SK-N-MC (cell line): Measurements from ENCODE around the gene POLR2C.

Experiments
- DNase-seq: peaks from one replicate; pipeline ENCODE4 v3.0.0-alpha.2; 2011; ENCODE audit warnings: low read depth, low spot score
- H3K27ac ChIP-seq: fragments of 200-600 bp; sonication (generic); 2 replicates; pipeline ENCODE4 v1.5.1; 2016; ENCODE audit warnings: mixed run types
- H3K36me3 ChIP-seq: fragments of 200-600 bp; sonication (generic); 2 replicates; pipeline ENCODE4 v1.6.1; 2017; ENCODE audit warnings: antibody characterized with exemption, low read length, mixed read lengths; ENCODE audit not compliant: insufficient read depth
- H3K4me3 ChIP-seq: fragments of 200-600 bp; sonication (generic); 2 replicates; pipeline ENCODE4 v1.5.1; 2016
- H3K9ac ChIP-seq: fragments of 200-600 bp; sonication (generic); 2 replicates; pipeline ENCODE4 v1.8.0; 2017; ENCODE audit warnings: mixed run types, mixed read lengths; ENCODE audit not compliant: insufficient read length
- H3K9me3 ChIP-seq: fragments of 200-600 bp; sonication (generic); 2 replicates; pipeline ENCODE4 v1.6.1; 2017; ENCODE audit warnings: low read depth, mild to moderate bottlenecking, antibody characterized with exemption, low read length, moderate library complexity, mixed read lengths
- EZH2 ChIP-seq: fragments of 200-600 bp; sonication (generic); IDR thresholded peaks from one replicate; pipeline ENCODE4 v1.6.1; 2017; ENCODE audit warnings: antibody characterized with exemption
- FOXP2 ChIP-seq: optimal IDR thresholded peaks from 2 replicates; pipeline ENCODE3; 2011; ENCODE audit warnings: mild to moderate bottlenecking, moderate library complexity; ENCODE audit not compliant: insufficient read depth; ENCODE audit errors: extremely low read length, control extremely low read depth
- POLR2AphosphoS5 ChIP-seq: IDR thresholded peaks from 2 replicates; pipeline ENCODE4 v1.6.1; 2012; ENCODE audit warnings: mild to moderate bottlenecking, low read depth, low read length, borderline replicate concordance

POLR2C gene

DNA sequence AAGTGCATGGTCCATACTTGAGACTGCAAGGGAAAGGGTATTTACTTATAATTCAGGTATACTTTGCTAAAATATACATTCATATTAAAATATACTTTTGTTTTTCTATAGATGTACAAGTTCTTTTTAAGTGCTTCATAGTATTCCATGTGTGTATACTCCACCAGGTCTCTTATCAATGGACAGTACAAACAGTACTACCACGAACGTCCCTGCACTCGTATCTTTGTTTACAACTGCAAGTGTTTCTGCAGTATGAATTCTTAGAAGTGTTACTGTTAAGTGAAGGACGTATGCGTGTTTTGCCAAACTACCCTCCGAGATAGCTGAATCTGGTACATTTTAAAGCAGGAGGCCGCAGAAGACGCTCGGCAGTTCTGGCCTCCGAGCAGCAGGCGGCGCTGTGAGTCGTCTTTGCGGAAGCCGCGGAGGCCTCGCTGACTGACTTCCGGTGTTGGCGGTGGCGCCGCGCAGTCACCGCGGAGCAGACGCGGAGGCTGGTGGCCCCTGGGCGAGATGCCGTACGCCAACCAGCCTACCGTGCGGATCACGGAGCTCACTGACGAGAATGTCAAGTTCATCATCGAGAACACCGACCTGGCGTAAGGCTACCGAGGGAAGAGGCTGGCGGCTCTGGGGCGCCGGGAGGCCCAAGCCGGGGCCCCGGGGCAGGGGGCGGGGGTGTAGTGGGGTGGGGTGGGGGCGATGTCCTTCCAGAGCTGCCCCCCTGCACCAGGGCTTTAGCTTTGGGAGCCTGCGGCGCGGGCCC lies at the start of gene POLR2C:
TSS of gene POLR2C (plus strand) at position 471 of the 769 bp plus-strand sequence. CDS start at position 517, 46 bp downstream.
- no peaks in the 10 kb centered on the region for H3K9me3 ChIP-seq
- H3K27ac ChIP-seq = no peak within 1 kb of the TSS
- peaks cover 24% of the 10 kb centered on the region for H3K36me3 ChIP-seq
- DNase-seq = no peak
- TF ChIP-seq FOXP2 (no peak), POLR2AphosphoS5 (peak; percentile 90)
- peak within 1 kb of the TSS; percentile 79 for H3K4me3 ChIP-seq
- H3K9ac ChIP-seq = peak within 1 kb of the TSS; percentile 80

DNA sequence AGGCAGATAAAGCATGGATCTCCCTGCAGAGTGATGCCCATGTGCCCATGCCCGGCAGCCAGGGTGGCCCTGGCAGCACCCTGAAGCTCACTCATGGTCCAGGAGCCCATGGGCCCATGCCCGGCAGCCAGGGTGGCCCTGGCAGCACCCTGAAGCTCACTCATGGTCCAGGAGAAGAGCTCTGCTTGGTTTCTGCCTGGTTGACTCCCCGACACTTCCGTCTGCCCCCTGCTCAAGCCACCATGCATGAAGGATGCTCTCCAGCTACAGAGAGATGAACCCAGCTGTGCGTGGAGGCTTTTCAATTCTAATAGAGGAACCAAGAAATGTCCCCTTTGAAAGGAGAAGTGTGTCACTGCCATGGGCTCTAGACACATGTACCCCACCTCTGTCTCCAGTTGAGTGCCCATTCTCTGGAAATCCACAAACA lies 49.2 kb upstream of the POLR2C start:
- Histone ChIP-seq H3K4me3 (no peak overlapping the region), H3K9me3 (no peaks in the 10 kb centered on the region), H3K36me3 (no peaks in the 10 kb centered on the region), H3K27ac (no peak overlapping the region), H3K9ac (no peak overlapping the region)
- TF ChIP-seq POLR2AphosphoS5 (no peak), EZH2 (no peak), FOXP2 (no peak)
- DNase-seq = no peak

DNA sequence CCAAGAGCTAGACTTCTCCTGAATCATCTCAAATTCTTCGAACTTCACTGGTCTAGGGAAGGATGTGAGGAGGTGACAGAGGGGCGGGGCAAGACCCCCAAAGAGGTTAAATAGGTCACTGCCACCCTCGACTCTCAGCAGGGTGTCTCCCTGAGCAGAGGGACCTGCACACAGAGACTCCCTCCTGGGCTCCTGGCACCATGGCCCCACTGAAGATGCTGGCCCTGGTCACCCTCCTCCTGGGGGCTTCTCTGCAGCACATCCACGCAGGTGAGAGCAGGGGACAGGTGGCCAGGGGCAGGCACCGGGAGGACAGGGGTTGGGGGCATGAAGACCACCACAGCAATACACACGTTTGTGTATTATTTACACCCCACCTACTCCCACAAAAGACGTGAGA lies 48.7 kb upstream of the POLR2C start:
- no peaks in the 10 kb centered on the region for H3K9me3 ChIP-seq
- no peak overlapping the region for H3K4me3 ChIP-seq
- DNase-seq = no peak
- no peaks in the 10 kb centered on the region for H3K36me3 ChIP-seq
- H3K27ac ChIP-seq = no peak overlapping the region
- TF ChIP-seq POLR2AphosphoS5 = no peak
- TF ChIP-seq FOXP2 = no peak
- TF ChIP-seq EZH2 = no peak
- H3K9ac ChIP-seq = no peak overlapping the region

DNA sequence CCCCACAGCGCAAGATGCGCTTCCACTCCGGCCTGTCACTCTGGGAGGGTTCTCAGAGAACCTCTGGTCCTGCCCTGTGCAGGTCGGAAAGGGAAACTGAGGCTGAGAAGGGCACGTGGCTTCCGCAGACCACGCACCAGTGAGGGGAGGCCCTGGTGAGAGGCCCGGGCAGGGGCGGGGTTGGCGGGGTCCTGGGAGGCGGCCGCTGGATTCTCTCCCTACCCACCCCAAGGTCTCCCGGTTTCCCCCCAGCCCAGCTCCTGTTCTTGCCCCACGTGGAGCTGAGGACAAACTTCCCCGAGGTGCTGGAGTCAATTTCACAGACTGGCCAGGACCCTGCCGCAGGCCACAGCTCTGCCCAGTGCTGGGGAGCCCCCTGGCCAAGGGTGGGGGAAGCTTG lies 46.4 kb upstream of the POLR2C start:
- Histone ChIP-seq H3K36me3 (no peaks in the 10 kb centered on the region), H3K27ac (no peak overlapping the region), H3K9ac (no peak overlapping the region), H3K9me3 (no peaks in the 10 kb centered on the region), H3K4me3 (no peak overlapping the region)
- no peak for TF ChIP-seq FOXP2
- no peak for TF ChIP-seq POLR2AphosphoS5
- TF ChIP-seq EZH2 = no peak
- no peak for DNase-seq

DNA sequence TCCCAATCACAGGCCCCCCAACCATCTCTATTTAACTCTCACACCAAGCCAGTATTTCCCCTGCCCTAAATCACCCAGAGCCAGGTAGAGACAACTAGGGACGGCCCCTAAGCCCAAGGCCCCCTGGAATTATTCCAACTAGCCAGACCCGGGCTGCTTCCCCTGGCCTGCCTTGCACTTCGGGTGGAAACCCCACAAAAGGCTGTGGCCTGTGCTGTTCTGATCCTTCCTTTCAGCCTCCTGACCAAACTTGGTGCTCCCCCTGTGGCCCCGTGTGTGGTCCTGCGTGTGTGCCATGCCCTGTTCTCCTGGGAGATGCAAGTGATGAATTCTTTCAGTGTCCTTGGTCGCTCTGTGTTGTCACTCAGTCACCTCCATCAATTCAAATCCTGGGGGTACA lies 43.0 kb upstream of the POLR2C start:
- TF ChIP-seq EZH2 (no peak), POLR2AphosphoS5 (no peak)
- Histone ChIP-seq H3K4me3 (no peak overlapping the region), H3K36me3 (no peaks in the 10 kb centered on the region), H3K9ac (no peak overlapping the region), H3K9me3 (no peaks in the 10 kb centered on the region), H3K27ac (no peak overlapping the region)
- DNase-seq = no peak

DNA sequence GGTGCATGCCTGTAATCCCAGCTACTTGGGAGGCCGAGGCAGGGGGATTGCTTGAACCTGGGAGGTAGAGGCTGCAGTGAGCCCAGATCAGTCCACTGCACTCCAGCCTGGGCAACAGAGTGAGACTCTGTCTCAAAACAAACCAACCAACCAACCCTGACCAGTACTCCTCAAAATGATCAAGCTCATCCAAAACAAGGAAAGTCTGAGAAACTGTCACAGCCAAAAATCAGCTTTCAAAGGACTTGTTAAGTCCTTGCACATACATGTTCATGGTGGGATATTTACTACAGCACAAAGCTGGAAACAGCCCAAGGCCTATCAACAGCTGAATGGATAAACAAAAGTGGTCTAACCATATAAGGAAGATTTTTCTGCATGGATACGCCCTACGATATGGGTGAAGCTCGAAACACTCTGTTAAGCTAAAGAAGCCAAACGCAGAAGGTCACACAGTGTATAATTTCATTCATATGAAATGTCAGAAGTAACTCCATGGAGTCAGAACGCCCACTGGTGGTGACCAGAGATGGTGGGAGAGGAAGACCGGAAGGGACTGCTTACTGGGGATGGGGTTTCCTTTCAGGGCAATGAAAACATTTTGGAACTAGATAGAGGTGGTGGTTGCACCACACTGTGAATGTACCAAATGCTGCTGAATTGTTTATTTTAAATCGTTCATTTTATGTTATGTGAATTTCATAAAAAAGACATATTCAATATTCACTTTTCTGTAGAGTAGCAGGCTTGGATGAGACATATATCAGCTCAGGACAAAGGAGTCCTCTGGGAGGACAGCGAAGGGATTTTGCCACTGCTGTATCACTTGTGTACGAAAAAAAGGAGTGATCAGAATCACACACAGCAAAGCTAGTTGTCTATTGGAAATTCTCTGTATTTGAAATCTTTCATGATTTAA lies 40.2 kb upstream of the POLR2C start:
- no peak overlapping the region for H3K4me3 ChIP-seq
- no peak overlapping the region for H3K9ac ChIP-seq
- TF ChIP-seq FOXP2 = no peak
- no peak for TF ChIP-seq POLR2AphosphoS5
- TF ChIP-seq EZH2 = no peak
- peak overlapping the region; percentile 46; the same call in 1 of the 2 replicates for H3K27ac ChIP-seq
- H3K36me3 ChIP-seq = no peaks in the 10 kb centered on the region
- no peaks in the 10 kb centered on the region for H3K9me3 ChIP-seq
- no peak for DNase-seq

DNA sequence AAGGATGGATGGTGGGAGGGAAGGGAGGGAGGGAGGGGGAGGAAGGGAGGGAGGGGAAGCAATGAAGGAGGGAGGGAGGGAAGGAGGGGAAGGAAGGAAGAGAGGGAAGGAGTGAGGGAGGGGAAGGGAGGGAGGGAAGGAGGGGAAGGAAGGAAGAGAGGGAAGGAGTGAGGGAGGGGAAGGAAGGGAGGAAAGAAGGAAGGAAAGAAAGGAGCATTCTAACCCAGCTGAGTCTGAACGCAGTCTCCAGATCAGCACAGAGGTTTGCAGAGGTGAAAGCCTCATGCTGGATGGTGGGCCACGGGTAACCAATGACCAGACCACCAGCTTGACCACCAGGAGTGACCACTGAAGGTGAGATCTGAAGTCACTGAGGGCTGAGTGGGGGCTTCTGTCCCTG lies 39.3 kb upstream of the POLR2C start:
- Histone ChIP-seq H3K9me3 (no peaks in the 10 kb centered on the region), H3K9ac (no peak overlapping the region), H3K4me3 (no peak overlapping the region), H3K27ac (no peak overlapping the region), H3K36me3 (no peaks in the 10 kb centered on the region)
- no peak for DNase-seq
- no peak for TF ChIP-seq EZH2
- TF ChIP-seq POLR2AphosphoS5 = no peak
- no peak for TF ChIP-seq FOXP2

DNA sequence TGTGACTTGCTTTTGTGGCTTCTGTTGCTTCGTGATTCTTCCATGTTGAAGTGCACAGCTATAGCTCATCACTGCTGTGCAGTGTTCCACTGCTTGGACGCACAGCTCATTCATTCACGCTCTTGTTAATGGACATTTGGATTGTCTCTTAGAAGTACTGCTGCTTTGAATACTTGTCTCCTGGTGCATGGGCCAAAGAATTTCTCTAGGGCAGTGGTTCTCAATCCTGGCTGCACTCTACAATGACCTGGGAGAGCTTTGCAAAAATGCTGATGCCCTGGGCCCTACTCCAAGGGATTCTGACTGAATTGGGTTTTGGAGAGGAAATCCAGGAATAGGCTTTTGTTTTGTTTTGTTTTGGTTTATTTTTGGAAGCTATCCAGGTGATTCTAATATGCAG lies 37.9 kb upstream of the POLR2C start:
- no peak overlapping the region for H3K9ac ChIP-seq
- DNase-seq = no peak
- H3K4me3 ChIP-seq = no peak overlapping the region
- H3K27ac ChIP-seq = no peak overlapping the region
- no peaks in the 10 kb centered on the region; the same call in 1 of the 2 replicates for H3K36me3 ChIP-seq
- TF ChIP-seq POLR2AphosphoS5 (no peak), EZH2 (no peak), FOXP2 (no peak)
- no peaks in the 10 kb centered on the region for H3K9me3 ChIP-seq

DNA sequence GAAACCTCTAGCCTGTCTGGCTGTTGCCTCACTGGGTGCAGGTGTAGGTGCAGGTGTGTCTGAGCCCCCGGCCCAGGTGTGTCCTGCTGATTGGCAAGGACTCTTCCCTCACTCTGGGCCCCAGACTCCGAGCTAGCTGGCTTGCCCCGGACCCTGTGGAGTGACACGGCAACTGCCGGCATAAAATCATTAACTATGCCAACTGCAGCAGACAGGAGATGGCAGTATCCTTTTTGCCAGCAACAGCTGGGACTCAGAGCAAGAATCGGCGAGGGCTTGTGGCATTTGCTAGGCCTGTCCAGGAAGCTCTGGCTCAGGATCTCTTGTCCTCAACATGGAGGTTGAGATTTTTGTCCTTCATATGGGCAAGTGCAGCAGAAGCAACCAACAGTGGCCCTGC lies 36.1 kb upstream of the POLR2C start:
- H3K36me3 ChIP-seq = peaks cover 5% of the 10 kb centered on the region; the same call in 1 of the 2 replicates
- H3K27ac ChIP-seq = no peak overlapping the region
- TF ChIP-seq EZH2 (no peak), POLR2AphosphoS5 (no peak), FOXP2 (no peak)
- no peak overlapping the region for H3K4me3 ChIP-seq
- no peak for DNase-seq
- no peaks in the 10 kb centered on the region for H3K9me3 ChIP-seq
- H3K9ac ChIP-seq = no peak overlapping the region
